Heart right ventricle (tissue), 16 donors: Measurements from ENCODE around the gene SIRT3. TPM values are rescaled to one million over a fixed set of nuclear protein-coding genes. Genes with fewer than 3 reads are reported as not detected.

Source experiments
- ATAC-seq, 8 donors: fragments of 200-7000 bp; cut with Tn5 transposase; one replicate each; pipeline ENCODE4 v1.9.1; 2020; ENCODE audit warnings: mild to moderate bottlenecking in 8 of 8, moderate library complexity in 8 of 8, moderate number of reproducible peaks in 1 of 8
- DNase-seq, 2 donors: peaks; one replicate each; pipeline ENCODE4 v3.0.0-alpha.2; 2020
- H3K27ac ChIP-seq, 10 donors: fragments of 200-600 bp; sonication (generic) in 2 of 10; one replicate each; pipeline versions ENCODE4 v1.5.0 to v1.8.0; 2020 to 2022; ENCODE audit warnings: mild to moderate bottlenecking in 3 of 10
- H3K27me3 ChIP-seq, 7 donors: fragments of 200-600 bp; one replicate each; pipeline ENCODE4 v1.8.0; 2021 to 2022; ENCODE audit warnings: mild to moderate bottlenecking in 2 of 7
- H3K36me3 ChIP-seq, 9 donors: fragments of 200-600 bp; sonication (generic) in 1 of 9; one replicate each; pipeline versions ENCODE4 v1.5.0 to v1.8.0; 2020 to 2022; ENCODE audit warnings: mild to moderate bottlenecking in 2 of 9
- H3K4me1 ChIP-seq, 9 donors: fragments of 200-600 bp; sonication (generic) in 1 of 9; one replicate each; pipeline versions ENCODE4 v1.5.0 to v1.8.0; 2020 to 2022; ENCODE audit warnings: mild to moderate bottlenecking in 4 of 9
- H3K4me3 ChIP-seq, 10 donors: fragments of 200-600 bp; sonication (generic) in 2 of 10; one replicate each; pipeline versions ENCODE4 v1.5.0 to v1.8.0; 2020 to 2022; ENCODE audit warnings: mild to moderate bottlenecking in 7 of 10, moderate library complexity in 2 of 10
- H3K9me3 ChIP-seq, 11 donors: fragments of 200-600 bp in 10 of 11; sonication (generic) in 2 of 11; one replicate each; pipeline versions ENCODE4 v1.5.0 to v1.8.0; 2013 to 2022; ENCODE audit warnings: mild to moderate bottlenecking in 2 of 11, control low read depth in 1 of 11, moderate library complexity in 1 of 11
- CTCF ChIP-seq, 9 donors: fragments of 200-600 bp; sonication (generic) in 2 of 9; IDR thresholded peaks; one replicate each; pipeline versions ENCODE4 v1.5.0 to v1.8.0; 2021 to 2022; ENCODE audit warnings: antibody characterized with exemption in 9 of 9, mild to moderate bottlenecking in 5 of 9, moderate library complexity in 1 of 9
- WGBS, 2 donors: extraction: QIAGEN DNeasy Blood & Tissue Kit; methylation state at CpG; one replicate each; pipeline ENCODE4 v1.1.7; 2013; ENCODE audit warnings: inconsistent platforms in 1 of 2; 5-methylcytosine and 5-hydroxymethylcytosine counted together
- intact Hi-C, 10 donors: fragments of 100-400 bp; cut with DNase I; formaldehyde crosslinking; loops; one replicate each; pipeline versions ENCODE4 v1.11.1 to v1.14.2; 2022
- polyA plus RNA-seq, 2 donors: library from polyadenylated mRNA; stranded (reverse); fragments of 200-250 nt; gene quantifications; one replicate each; pipeline ENCODE4 v1.2.3, GENCODE V29; 2013
- total RNA-seq, 10 donors: library from RNA; stranded (reverse); fragmentation: NEBNext Ultra II Directional in 3 of 10; extraction: Animal tissue kit (Norgen Biotek cat#: 25700) in 3 of 10; gene quantifications; one replicate each; pipeline versions ENCODE4 v1.2.1 to v1.2.4, GENCODE V29; 2021 to 2023
- donor health status: Arrhythmogenic right ventricular cardiomyopathy.
- donor health status: ischemic (EF 13 %, LVEDD 7.1; RV severe dilation, severe dysfunction).
- donor health status: healthy with polysubstance abuse.
- donor health status: DM: no; HTN: yes; CAD: no.
- donor health status: DM: no; HTN: no; CAD: no.
- donor health status: ischemic (EF 25% LVEDD 6.9; RV normal size, moderate dysfunction).
- donor health status: ischemic (EF 25% LVEDD 5.7; RV mildly dilated, moderate dysfunction).
- donor health status: healthy.
- donor health status: DM: yes; HTN: yes; CAD: no.
- donor health status: Ischemic cardiomyopathy.
- donor health status: ischemic (EF 35%, LVEDD 5.7; RV mildly dilated, moderate dysfunction).
- donor health status: nonischemic (EF 11% LVEDD 7.7; RV severe dilation, severe dysfunction).
- donor health status: DM: yes; HTN: yes; CAD: no.
- donor health status: PGD.
- donor health status: ischemic (EF 29% LVEDD 5.4; RV normal size, mild dysfunction).
- donor health status: nonischemic (EF 23%, LVEDD 6.1; RV moderate dilation, normal function).

Gene SIRT3
- total and polyA plus RNA-seq, 12 donors, result 18.5 to 50.2 (median 34.9) TPM

- Histone ChIP-seq H3K9me3 (peaks cover 0 to 19% (median 5%) of the 10 kb centered on the region in 11 donors), H3K27me3 (peaks cover 0 to 10% (median 0%) of the 10 kb centered on the region in 7 donors), H3K36me3 (no peaks in the 10 kb centered on the region), H3K4me1 (no peaks in the 10 kb centered on the region), H3K27ac (no peak overlapping the region), H3K4me3 (no peak overlapping the region)
- no peak for TF ChIP-seq CTCF (IDR thresholded peaks at IDR 0.05)
- 87 to 90% methylated on average over 4 of the region's 4 CpGs for WGBS, 2 donors
- DNase-seq, result no peak
- no peak for ATAC-seq
- intact Hi-C loops, result no loop called here
Measured at GRCh38 chr11:261624-262023, 25.5 kb upstream of the SIRT3 start.

GRCh38 chr11:259413-259812 lies 23.3 kb upstream of the SIRT3 start:
- Histone ChIP-seq H3K27ac (no peak overlapping the region), H3K27me3 (peaks cover 0 to 10% (median 0%) of the 10 kb centered on the region in 7 donors), H3K4me3 (no peak overlapping the region), H3K4me1 (no peaks in the 10 kb centered on the region), H3K9me3 (peaks cover 0 to 8% (median 0%) of the 10 kb centered on the region in 11 donors), H3K36me3 (no peaks in the 10 kb centered on the region)
- no peak for ATAC-seq
- WGBS, 2 donors, result 78 to 81% methylated on average over 10 of the region's 10 CpGs
- intact Hi-C loops, result loop anchor here in 4 of 10 donors (5.0 to 10.0 kb wide), 4 partner anchors 55 to 115 kb away; partner anchors contain the start of genes B4GALNT4 (in 2 of the 4) and IFITM1 (in 1 of the 4)
- DNase-seq, result no peak
- TF ChIP-seq CTCF (IDR thresholded peaks at IDR 0.05), result no peak

GRCh38 chr11:257766-258493 lies 21.8 kb upstream of the SIRT3 start:
- Histone ChIP-seq H3K4me3 (no peak overlapping the region), H3K36me3 (peaks cover 0 to 12% (median 8%) of the 10 kb centered on the region in 9 donors), H3K27ac (no peak overlapping the region), H3K9me3 (peaks cover 0 to 8% (median 0%) of the 10 kb centered on the region in 11 donors), H3K4me1 (no peaks in the 10 kb centered on the region), H3K27me3 (peaks cover 0 to 10% (median 0%) of the 10 kb centered on the region in 7 donors)
- no peak for DNase-seq
- WGBS, 2 donors, result 77 to 83% methylated on average over 15 of the region's 15 CpGs
- ATAC-seq, result peak in 1 of 8 donors; percentile 42
- TF ChIP-seq CTCF (IDR thresholded peaks at IDR 0.05), result peak in 2 of 9 donors; percentile 14 to 20
- intact Hi-C loops, result loop anchor here in 4 of 10 donors (5.0 to 10.0 kb wide), 4 partner anchors 57 to 117 kb away; partner anchors contain the start of genes B4GALNT4 (in 2 of the 4) and IFITM1 (in 1 of the 4)

- Histone ChIP-seq H3K9me3 (peaks cover 0 to 8% (median 0%) of the 10 kb centered on the region in 11 donors), H3K27me3 (peaks cover 0 to 10% (median 0%) of the 10 kb centered on the region in 7 donors), H3K4me3 (no peak overlapping the region), H3K4me1 (no peaks in the 10 kb centered on the region), H3K27ac (no peak overlapping the region), H3K36me3 (peaks cover 0 to 20% (median 12%) of the 10 kb centered on the region in 9 donors)
- intact Hi-C loops, result loop anchor here in 4 of 10 donors (5.0 to 10.0 kb wide), 4 partner anchors 58 to 118 kb away; partner anchors contain the start of genes B4GALNT4 (in 2 of the 4) and IFITM1 (in 1 of the 4)
- WGBS, 2 donors, result 79 to 84% methylated on average over 14 of the region's 14 CpGs
- no peak for DNase-seq
- no peak for ATAC-seq
- no peak for TF ChIP-seq CTCF (IDR thresholded peaks at IDR 0.05)
Measured at GRCh38 chr11:256952-257737, 21.0 kb upstream of the SIRT3 start.
